Measurements from ENCODE around the gene UGT1A7. TPM values are rescaled to one million over a fixed set of nuclear protein-coding genes. Genes with fewer than 3 reads are reported as not detected.

Gene UGT1A7
- total and polyA plus RNA-seq, 9 donors = 0.13 TPM; not detected in 8

GRCh38 chr2:233773854-233774253 lies 92.2 kb downstream of the UGT1A7 start:
- Histone ChIP-seq H3K9me3 (replicated peaks; ENCODE audit: control insufficient read depth, low read depth, low read length) (no peaks in the 10 kb centered on the region), H3K4me3 (ENCODE audit: low read length) (no peak overlapping the region), H3K4me1 (ENCODE audit: control insufficient read depth, insufficient read depth, low read length) (no peaks in the 10 kb centered on the region), H3K27me3 (ENCODE audit: control insufficient read depth, insufficient read depth, low read length) (no peaks in the 10 kb centered on the region), H3K36me3 (ENCODE audit: control insufficient read depth, insufficient read depth, low read length) (no peaks in the 10 kb centered on the region), H3K27ac (ENCODE audit: low read length) (no peak overlapping the region)
- WGBS (ENCODE audit: insufficient coverage) = 83% methylated on average over 1 of the region's 5 CpGs
- DNase-seq = no peak

GRCh38 chr2:233775414-233775813 lies 93.7 kb downstream of the UGT1A7 start:
- H3K9me3 ChIP-seq (replicated peaks; ENCODE audit: control insufficient read depth, low read depth, low read length) = no peaks in the 10 kb centered on the region
- WGBS (ENCODE audit: insufficient coverage) = 95% methylated on average over 5 of the region's 6 CpGs
- no peaks in the 10 kb centered on the region for H3K27me3 ChIP-seq (ENCODE audit: control insufficient read depth, insufficient read depth, low read length)
- H3K36me3 ChIP-seq (ENCODE audit: control insufficient read depth, insufficient read depth, low read length) = no peaks in the 10 kb centered on the region
- no peak for DNase-seq
- no peak overlapping the region for H3K27ac ChIP-seq (ENCODE audit: low read length)
- no peaks in the 10 kb centered on the region for H3K4me1 ChIP-seq (ENCODE audit: control insufficient read depth, insufficient read depth, low read length)
- no peak overlapping the region for H3K4me3 ChIP-seq (ENCODE audit: low read length)

- Histone ChIP-seq H3K27me3 (ENCODE audit: control insufficient read depth, insufficient read depth, low read length) (no peaks in the 10 kb centered on the region), H3K36me3 (ENCODE audit: control insufficient read depth, insufficient read depth, low read length) (no peaks in the 10 kb centered on the region), H3K4me1 (ENCODE audit: control insufficient read depth, insufficient read depth, low read length) (no peaks in the 10 kb centered on the region), H3K9me3 (replicated peaks; ENCODE audit: control insufficient read depth, low read depth, low read length) (no peaks in the 10 kb centered on the region), H3K4me3 (ENCODE audit: low read length) (no peak within 1 kb of the TSS), H3K27ac (ENCODE audit: low read length) (no peak within 1 kb of the TSS)
- DNase-seq = no peak
- 80% methylated on average over 1 of the region's 2 CpGs for WGBS (ENCODE audit: insufficient coverage)
Observed at GRCh38 chr2:233778030-233778429, 96.3 kb downstream of the UGT1A7 start, which contains the start of gene MROH2A. TSS of gene MROH2A (plus strand) at chr2:233778330. CDS start at chr2:233779359, 1,029 bp downstream.

- 89% methylated on average over 3 of the region's 4 CpGs for WGBS (ENCODE audit: insufficient coverage)
- H3K9me3 ChIP-seq (replicated peaks; ENCODE audit: control insufficient read depth, low read depth, low read length) = no peaks in the 10 kb centered on the region
- no peaks in the 10 kb centered on the region for H3K36me3 ChIP-seq (ENCODE audit: control insufficient read depth, insufficient read depth, low read length)
- H3K4me3 ChIP-seq (ENCODE audit: low read length) = no peak overlapping the region
- H3K27ac ChIP-seq (ENCODE audit: low read length) = no peak overlapping the region
- DNase-seq = no peak
- H3K4me1 ChIP-seq (ENCODE audit: control insufficient read depth, insufficient read depth, low read length) = no peaks in the 10 kb centered on the region
- no peaks in the 10 kb centered on the region for H3K27me3 ChIP-seq (ENCODE audit: control insufficient read depth, insufficient read depth, low read length)
Observed at GRCh38 chr2:233779722-233780121, 98.0 kb downstream of the UGT1A7 start.

GRCh38 chr2:233780771-233781170 lies 99.1 kb downstream of the UGT1A7 start:
- no peaks in the 10 kb centered on the region for H3K36me3 ChIP-seq (ENCODE audit: control insufficient read depth, insufficient read depth, low read length)
- no peak for DNase-seq
- H3K27ac ChIP-seq (ENCODE audit: low read length) = no peak overlapping the region
- no CpG with 5 or more reads among the region's 4 CpGs for WGBS (ENCODE audit: insufficient coverage)
- H3K9me3 ChIP-seq (replicated peaks; ENCODE audit: control insufficient read depth, low read depth, low read length) = no peaks in the 10 kb centered on the region
- no peak overlapping the region for H3K4me3 ChIP-seq (ENCODE audit: low read length)
- no peaks in the 10 kb centered on the region for H3K27me3 ChIP-seq (ENCODE audit: control insufficient read depth, insufficient read depth, low read length)
- H3K4me1 ChIP-seq (ENCODE audit: control insufficient read depth, insufficient read depth, low read length) = no peaks in the 10 kb centered on the region

GRCh38 chr2:233789554-233789953 lies 107.9 kb downstream of the UGT1A7 start:
- Histone ChIP-seq H3K4me1 (ENCODE audit: control insufficient read depth, insufficient read depth, low read length) (no peaks in the 10 kb centered on the region), H3K4me3 (ENCODE audit: low read length) (no peak overlapping the region), H3K27ac (ENCODE audit: low read length) (no peak overlapping the region), H3K36me3 (ENCODE audit: control insufficient read depth, insufficient read depth, low read length) (no peaks in the 10 kb centered on the region), H3K9me3 (replicated peaks; ENCODE audit: control insufficient read depth, low read depth, low read length) (no peaks in the 10 kb centered on the region), H3K27me3 (ENCODE audit: control insufficient read depth, insufficient read depth, low read length) (no peaks in the 10 kb centered on the region)
- no peak for DNase-seq
- WGBS (ENCODE audit: insufficient coverage) = 88% methylated on average over 4 of the region's 7 CpGs

GRCh38 chr2:233791151-233791882 lies 109.6 kb downstream of the UGT1A7 start:
- WGBS (ENCODE audit: insufficient coverage) = 77% methylated on average over 18 of the region's 18 CpGs

GRCh38 chr2:233791883-233792329 lies 110.2 kb downstream of the UGT1A7 start:
- Histone ChIP-seq H3K36me3 (ENCODE audit: control insufficient read depth, insufficient read depth, low read length) (no peaks in the 10 kb centered on the region), H3K9me3 (replicated peaks; ENCODE audit: control insufficient read depth, low read depth, low read length) (no peaks in the 10 kb centered on the region), H3K4me1 (ENCODE audit: control insufficient read depth, insufficient read depth, low read length) (no peaks in the 10 kb centered on the region), H3K4me3 (ENCODE audit: low read length) (no peak overlapping the region), H3K27ac (ENCODE audit: low read length) (no peak overlapping the region), H3K27me3 (ENCODE audit: control insufficient read depth, insufficient read depth, low read length) (no peaks in the 10 kb centered on the region)
- 63% methylated on average over 9 of the region's 9 CpGs for WGBS (ENCODE audit: insufficient coverage)
- no peak for DNase-seq

More at GRCh38 chr2:233791151-233791882, 109.6 kb downstream of the UGT1A7 start:
- no peak for DNase-seq
- Histone ChIP-seq H3K27ac (ENCODE audit: low read length) (no peak overlapping the region), H3K9me3 (replicated peaks; ENCODE audit: control insufficient read depth, low read depth, low read length) (no peaks in the 10 kb centered on the region), H3K4me1 (ENCODE audit: control insufficient read depth, insufficient read depth, low read length) (no peaks in the 10 kb centered on the region), H3K4me3 (ENCODE audit: low read length) (no peak overlapping the region), H3K36me3 (ENCODE audit: control insufficient read depth, insufficient read depth, low read length) (no peaks in the 10 kb centered on the region), H3K27me3 (ENCODE audit: control insufficient read depth, insufficient read depth, low read length) (no peaks in the 10 kb centered on the region)

- H3K27ac ChIP-seq (ENCODE audit: low read length) = no peak overlapping the region
- WGBS (ENCODE audit: insufficient coverage) = 97% methylated on average over 7 of the region's 7 CpGs
Observed at GRCh38 chr2:233792720-233793119, 111.0 kb downstream of the UGT1A7 start.

GRCh38 chr2:233793465-233794127 lies 111.9 kb downstream of the UGT1A7 start:
- Histone ChIP-seq H3K36me3 (ENCODE audit: control insufficient read depth, insufficient read depth, low read length) (no peaks in the 10 kb centered on the region), H3K27me3 (ENCODE audit: control insufficient read depth, insufficient read depth, low read length) (no peaks in the 10 kb centered on the region), H3K4me3 (ENCODE audit: low read length) (no peak overlapping the region), H3K9me3 (replicated peaks; ENCODE audit: control insufficient read depth, low read depth, low read length) (no peaks in the 10 kb centered on the region), H3K27ac (ENCODE audit: low read length) (no peak overlapping the region), H3K4me1 (ENCODE audit: control insufficient read depth, insufficient read depth, low read length) (no peaks in the 10 kb centered on the region)
- no peak for DNase-seq
- 63% methylated on average over 15 of the region's 18 CpGs for WGBS (ENCODE audit: insufficient coverage)

More at GRCh38 chr2:233792720-233793119, 111.0 kb downstream of the UGT1A7 start:
- no peaks in the 10 kb centered on the region for H3K4me1 ChIP-seq (ENCODE audit: control insufficient read depth, insufficient read depth, low read length)
- H3K27me3 ChIP-seq (ENCODE audit: control insufficient read depth, insufficient read depth, low read length) = no peaks in the 10 kb centered on the region
- no peaks in the 10 kb centered on the region for H3K9me3 ChIP-seq (replicated peaks; ENCODE audit: control insufficient read depth, low read depth, low read length)
- no peak overlapping the region for H3K4me3 ChIP-seq (ENCODE audit: low read length)
- H3K36me3 ChIP-seq (ENCODE audit: control insufficient read depth, insufficient read depth, low read length) = no peaks in the 10 kb centered on the region
- no peak for DNase-seq

Measured in muscle of leg (tissue), 11 donors.